Measurements from ENCODE around the gene PDCD11.
"Not testable (repeated sequence)": the region's sequence is repeated elsewhere in the genome, so short reads cannot be mapped to it uniquely, and the experiment has no call there.

Gene PDCD11, protein sequence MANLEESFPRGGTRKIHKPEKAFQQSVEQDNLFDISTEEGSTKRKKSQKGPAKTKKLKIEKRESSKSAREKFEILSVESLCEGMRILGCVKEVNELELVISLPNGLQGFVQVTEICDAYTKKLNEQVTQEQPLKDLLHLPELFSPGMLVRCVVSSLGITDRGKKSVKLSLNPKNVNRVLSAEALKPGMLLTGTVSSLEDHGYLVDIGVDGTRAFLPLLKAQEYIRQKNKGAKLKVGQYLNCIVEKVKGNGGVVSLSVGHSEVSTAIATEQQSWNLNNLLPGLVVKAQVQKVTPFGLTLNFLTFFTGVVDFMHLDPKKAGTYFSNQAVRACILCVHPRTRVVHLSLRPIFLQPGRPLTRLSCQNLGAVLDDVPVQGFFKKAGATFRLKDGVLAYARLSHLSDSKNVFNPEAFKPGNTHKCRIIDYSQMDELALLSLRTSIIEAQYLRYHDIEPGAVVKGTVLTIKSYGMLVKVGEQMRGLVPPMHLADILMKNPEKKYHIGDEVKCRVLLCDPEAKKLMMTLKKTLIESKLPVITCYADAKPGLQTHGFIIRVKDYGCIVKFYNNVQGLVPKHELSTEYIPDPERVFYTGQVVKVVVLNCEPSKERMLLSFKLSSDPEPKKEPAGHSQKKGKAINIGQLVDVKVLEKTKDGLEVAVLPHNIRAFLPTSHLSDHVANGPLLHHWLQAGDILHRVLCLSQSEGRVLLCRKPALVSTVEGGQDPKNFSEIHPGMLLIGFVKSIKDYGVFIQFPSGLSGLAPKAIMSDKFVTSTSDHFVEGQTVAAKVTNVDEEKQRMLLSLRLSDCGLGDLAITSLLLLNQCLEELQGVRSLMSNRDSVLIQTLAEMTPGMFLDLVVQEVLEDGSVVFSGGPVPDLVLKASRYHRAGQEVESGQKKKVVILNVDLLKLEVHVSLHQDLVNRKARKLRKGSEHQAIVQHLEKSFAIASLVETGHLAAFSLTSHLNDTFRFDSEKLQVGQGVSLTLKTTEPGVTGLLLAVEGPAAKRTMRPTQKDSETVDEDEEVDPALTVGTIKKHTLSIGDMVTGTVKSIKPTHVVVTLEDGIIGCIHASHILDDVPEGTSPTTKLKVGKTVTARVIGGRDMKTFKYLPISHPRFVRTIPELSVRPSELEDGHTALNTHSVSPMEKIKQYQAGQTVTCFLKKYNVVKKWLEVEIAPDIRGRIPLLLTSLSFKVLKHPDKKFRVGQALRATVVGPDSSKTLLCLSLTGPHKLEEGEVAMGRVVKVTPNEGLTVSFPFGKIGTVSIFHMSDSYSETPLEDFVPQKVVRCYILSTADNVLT (N-terminal part only)

GRCh38 chr10:103396067-103396788, at the start of gene PDCD11, which contains the start of gene ATP5MK:
PDCD11 (plus strand) TSS chr10:103396626; CDS start chr10:103398427, 1,801 bp downstream.
ATP5MK (minus strand) TSS chr10:103396475; CDS start chr10:103392457, 4,018 bp downstream.
- H3K27ac ChIP-seq (ENCODE audit: low read depth, low read length) = peak within 1 kb of the TSS; percentile 50; the same call in 1 of the 2 replicates
- peaks cover 22% of the 10 kb centered on the region for H3K36me3 ChIP-seq (ENCODE audit: insufficient read depth, low read length)
- H2AFZ ChIP-seq (ENCODE audit: low read length, unreplicated experiment) = peak within 1 kb of the TSS; percentile 71
- peak within 1 kb of the TSS; percentile 86 for H3K4me3 ChIP-seq (ENCODE audit: low read depth, low read length)
- H3K4me1 ChIP-seq (ENCODE audit: control insufficient read depth, insufficient read depth, low read length, unreplicated experiment) = peaks cover 30% of the 10 kb centered on the region
- H3K79me2 ChIP-seq (ENCODE audit: control insufficient read depth, insufficient read depth, low read length, unreplicated experiment) = peaks cover 69% of the 10 kb centered on the region
- no peaks in the 10 kb centered on the region for H3K27me3 ChIP-seq (ENCODE audit: insufficient read depth, low read length)

DNA sequence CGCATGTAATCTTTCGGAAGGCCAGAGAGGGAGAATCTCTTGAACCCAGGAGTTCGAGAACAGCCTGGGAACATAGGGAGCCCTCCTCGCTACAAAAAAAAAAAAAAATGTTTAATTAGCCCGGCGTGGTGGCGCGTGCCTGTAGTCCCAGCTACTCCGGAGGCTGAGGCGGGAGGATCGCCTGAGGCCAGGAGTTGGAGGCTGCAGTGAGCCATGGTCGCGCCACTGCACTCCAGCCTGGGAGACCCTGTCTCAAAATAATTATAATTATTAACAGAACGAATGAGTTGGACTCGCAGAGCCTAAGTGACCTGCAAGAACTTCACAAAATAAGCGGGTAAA, 46.3 kb upstream of the PDCD11 start:
- Histone ChIP-seq H3K27me3 (ENCODE audit: insufficient read depth, low read length) (no peaks in the 10 kb centered on the region), H3K4me1 (ENCODE audit: control insufficient read depth, insufficient read depth, low read length, unreplicated experiment) (peaks cover 5% of the 10 kb centered on the region), H3K27ac (ENCODE audit: low read depth, low read length) (peak overlapping the region; percentile 49), H3K36me3 (ENCODE audit: insufficient read depth, low read length) (peaks cover 16% of the 10 kb centered on the region), H2AFZ (ENCODE audit: low read length, unreplicated experiment) (peak overlapping the region; percentile 93), H3K79me2 (ENCODE audit: control insufficient read depth, insufficient read depth, low read length, unreplicated experiment) (peaks cover 24% of the 10 kb centered on the region), H3K4me3 (ENCODE audit: low read depth, low read length) (peak overlapping the region; percentile 91)

DNA sequence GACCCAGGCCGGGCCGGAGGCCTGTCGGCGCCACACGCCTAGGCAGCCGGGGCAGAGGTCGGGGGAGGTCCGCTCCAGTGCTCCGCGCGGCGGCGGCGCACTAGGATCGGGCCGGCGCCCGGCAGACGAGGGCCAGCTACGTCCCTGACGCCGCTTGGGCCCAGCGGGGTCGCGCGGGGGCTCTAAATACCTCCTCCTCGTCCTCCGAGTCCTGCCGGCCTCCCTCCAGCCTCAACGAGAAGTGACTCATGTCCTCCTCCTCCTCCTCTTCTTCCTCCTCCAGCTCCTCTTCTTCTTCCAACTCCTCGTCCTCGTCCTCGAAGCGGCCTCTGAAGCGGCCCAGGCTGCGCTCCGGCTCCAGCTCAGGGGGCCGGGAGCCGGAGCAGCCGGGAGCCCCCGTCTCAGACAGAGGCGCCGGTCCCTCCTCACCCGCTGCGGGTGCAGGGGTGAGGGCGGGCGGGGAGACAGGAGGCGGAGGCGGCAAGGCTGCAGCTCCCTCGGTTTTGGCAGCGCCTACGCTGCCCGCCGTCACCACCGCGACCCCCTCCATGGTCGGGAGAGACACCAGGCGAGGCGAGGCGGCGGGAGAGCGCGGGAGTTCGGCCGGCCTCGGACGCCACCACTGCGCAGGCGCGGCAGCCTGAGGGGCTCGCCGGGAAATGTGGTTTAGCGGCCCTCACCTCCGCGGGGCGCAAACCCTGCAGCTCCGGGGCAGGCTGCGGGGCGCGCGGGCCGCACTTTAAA, 45.7 kb upstream of the PDCD11 start, which contains the start of gene PCGF6:
Gene PCGF6 (minus strand): TSS at position 624 of the 744 bp plus-strand sequence. CDS start 74 bp downstream, at position 550.
- H3K4me3 ChIP-seq (ENCODE audit: low read depth, low read length) = peak within 1 kb of the TSS; percentile 91
- peaks cover 22% of the 10 kb centered on the region for H3K79me2 ChIP-seq (ENCODE audit: control insufficient read depth, insufficient read depth, low read length, unreplicated experiment)
- H3K36me3 ChIP-seq (ENCODE audit: insufficient read depth, low read length) = peaks cover 13% of the 10 kb centered on the region
- H2AFZ ChIP-seq (ENCODE audit: low read length, unreplicated experiment) = peak within 1 kb of the TSS; percentile 93
- H3K27me3 ChIP-seq (ENCODE audit: insufficient read depth, low read length) = no peaks in the 10 kb centered on the region
- peak within 1 kb of the TSS; percentile 49 for H3K27ac ChIP-seq (ENCODE audit: low read depth, low read length)
- H3K4me1 ChIP-seq (ENCODE audit: control insufficient read depth, insufficient read depth, low read length, unreplicated experiment) = peaks cover 5% of the 10 kb centered on the region

- no peaks in the 10 kb centered on the region for H3K36me3 ChIP-seq (ENCODE audit: insufficient read depth, low read length)
- no peak overlapping the region for H3K4me3 ChIP-seq (ENCODE audit: low read depth, low read length)
- H3K4me1 ChIP-seq (ENCODE audit: control insufficient read depth, insufficient read depth, low read length, unreplicated experiment) = peaks cover 5% of the 10 kb centered on the region
- H2AFZ ChIP-seq (ENCODE audit: low read length, unreplicated experiment) = no peak overlapping the region
- no peaks in the 10 kb centered on the region for H3K27me3 ChIP-seq (ENCODE audit: insufficient read depth, low read length)
- peaks cover 20% of the 10 kb centered on the region for H3K79me2 ChIP-seq (ENCODE audit: control insufficient read depth, insufficient read depth, low read length, unreplicated experiment)
- no peak overlapping the region for H3K27ac ChIP-seq (ENCODE audit: low read depth, low read length)
Observed at GRCh38 chr10:103353281-103353680, 43.1 kb upstream of the PDCD11 start.

DNA sequence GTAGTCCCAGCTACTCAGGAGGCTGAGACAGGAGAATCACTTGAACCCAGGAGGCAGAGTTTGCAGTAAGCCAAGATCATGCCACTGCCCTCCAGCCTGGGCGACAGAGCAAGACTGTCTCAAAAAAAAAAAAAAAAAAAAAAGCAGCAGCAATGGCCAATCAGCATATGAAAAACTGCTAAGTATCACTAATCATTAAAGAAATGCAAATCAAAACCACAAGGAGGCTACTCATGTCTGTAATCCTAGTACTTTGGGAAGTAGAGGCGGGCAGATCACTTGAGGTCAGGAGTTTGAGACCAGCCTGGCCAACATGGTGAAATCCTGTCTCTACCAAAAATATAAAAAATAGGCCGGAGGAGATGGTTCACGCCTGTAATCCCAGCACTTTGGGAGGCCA, 41.9 kb upstream of the PDCD11 start:
- H3K27ac ChIP-seq (ENCODE audit: low read depth, low read length); H3K36me3 ChIP-seq (ENCODE audit: insufficient read depth, low read length); H3K27me3 ChIP-seq (ENCODE audit: insufficient read depth, low read length); H3K4me3 ChIP-seq (ENCODE audit: low read depth, low read length); H3K4me1 ChIP-seq (ENCODE audit: control insufficient read depth, insufficient read depth, low read length, unreplicated experiment); H2AFZ ChIP-seq (ENCODE audit: low read length, unreplicated experiment): not testable (repeated sequence)
- peaks cover 14% of the 10 kb centered on the region for H3K79me2 ChIP-seq (ENCODE audit: control insufficient read depth, insufficient read depth, low read length, unreplicated experiment)

- Histone ChIP-seq H3K79me2 (ENCODE audit: control insufficient read depth, insufficient read depth, low read length, unreplicated experiment) (peaks cover 3% of the 10 kb centered on the region), H3K4me1 (ENCODE audit: control insufficient read depth, insufficient read depth, low read length, unreplicated experiment) (peaks cover 5% of the 10 kb centered on the region), H3K4me3 (ENCODE audit: low read depth, low read length) (no peak overlapping the region), H3K27me3 (ENCODE audit: insufficient read depth, low read length) (no peaks in the 10 kb centered on the region), H3K27ac (ENCODE audit: low read depth, low read length) (no peak overlapping the region), H2AFZ (ENCODE audit: low read length, unreplicated experiment) (no peak overlapping the region), H3K36me3 (ENCODE audit: insufficient read depth, low read length) (no peaks in the 10 kb centered on the region)
Observed at GRCh38 chr10:103355906-103356599, 40.4 kb upstream of the PDCD11 start.

DNA sequence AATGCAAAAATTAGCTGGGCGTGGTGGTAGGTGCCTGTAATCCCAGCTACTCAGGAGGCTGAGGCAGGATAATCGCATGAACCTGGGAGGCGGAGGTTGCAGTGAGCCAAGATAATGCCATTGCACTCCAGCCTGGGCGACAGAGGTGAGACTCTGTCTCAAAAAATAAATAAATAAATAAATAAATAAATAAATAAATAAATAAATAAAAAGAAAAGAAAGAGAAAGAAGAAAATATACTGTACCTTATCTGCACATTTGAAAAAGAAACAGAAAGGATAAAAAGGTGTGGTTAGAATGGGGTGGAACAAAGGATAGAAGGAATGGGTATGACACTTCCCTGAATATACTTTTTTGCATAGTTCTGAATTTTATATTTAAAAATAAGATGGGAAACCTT, 36.9 kb upstream of the PDCD11 start:
- H3K4me1 ChIP-seq (ENCODE audit: control insufficient read depth, insufficient read depth, low read length, unreplicated experiment); H3K79me2 ChIP-seq (ENCODE audit: control insufficient read depth, insufficient read depth, low read length, unreplicated experiment); H3K27ac ChIP-seq (ENCODE audit: low read depth, low read length); H3K27me3 ChIP-seq (ENCODE audit: insufficient read depth, low read length); H2AFZ ChIP-seq (ENCODE audit: low read length, unreplicated experiment); H3K4me3 ChIP-seq (ENCODE audit: low read depth, low read length); H3K36me3 ChIP-seq (ENCODE audit: insufficient read depth, low read length): not testable (repeated sequence)

GRCh38 chr10:103360791-103361190, 35.6 kb upstream of the PDCD11 start:
- H3K79me2 ChIP-seq (ENCODE audit: control insufficient read depth, insufficient read depth, low read length, unreplicated experiment); H2AFZ ChIP-seq (ENCODE audit: low read length, unreplicated experiment); H3K4me3 ChIP-seq (ENCODE audit: low read depth, low read length); H3K27me3 ChIP-seq (ENCODE audit: insufficient read depth, low read length); H3K36me3 ChIP-seq (ENCODE audit: insufficient read depth, low read length); H3K27ac ChIP-seq (ENCODE audit: low read depth, low read length); H3K4me1 ChIP-seq (ENCODE audit: control insufficient read depth, insufficient read depth, low read length, unreplicated experiment): not testable (repeated sequence)

GRCh38 chr10:103367379-103367781, 29.0 kb upstream of the PDCD11 start:
- Histone ChIP-seq H3K36me3 (ENCODE audit: insufficient read depth, low read length) (no peaks in the 10 kb centered on the region), H3K79me2 (ENCODE audit: control insufficient read depth, insufficient read depth, low read length, unreplicated experiment) (peaks cover 20% of the 10 kb centered on the region), H3K4me1 (ENCODE audit: control insufficient read depth, insufficient read depth, low read length, unreplicated experiment) (no peaks in the 10 kb centered on the region), H3K27me3 (ENCODE audit: insufficient read depth, low read length) (no peaks in the 10 kb centered on the region), H3K4me3 (ENCODE audit: low read depth, low read length) (peak overlapping the region; percentile 91), H2AFZ (ENCODE audit: low read length, unreplicated experiment) (peak overlapping the region; percentile 6), H3K27ac (ENCODE audit: low read depth, low read length) (peak overlapping the region; percentile 41)
